ENCODE data around the gene CSPG4.
"Not testable (repeated sequence)": the region's sequence is repeated elsewhere in the genome, so short reads cannot be mapped to it uniquely, and the experiment has no call there.

The CSPG4 gene

GRCh38 chr15:75682181-75683135 is 30.2 kb downstream of the CSPG4 start:
- no peak for DNase-seq
- TF ChIP-seq GATA1 (IDR thresholded peaks at IDR 0.05; ENCODE audit: low read depth, low read length) (no peak), POLR2A (IDR thresholded peaks at IDR 0.05; ENCODE audit: low read length) (no peak)

- no peak for TF ChIP-seq GATA1 (IDR thresholded peaks at IDR 0.05; ENCODE audit: low read depth, low read length)
- no peak for TF ChIP-seq POLR2A (IDR thresholded peaks at IDR 0.05; ENCODE audit: low read length)
- no peak for DNase-seq
Measured at GRCh38 chr15:75680007-75680789, 32.5 kb downstream of the CSPG4 start.

GRCh38 chr15:75678324-75678690 is 34.3 kb downstream of the CSPG4 start:
- not testable (repeated sequence) for DNase-seq

GRCh38 chr15:75677465-75678323 is 35.0 kb downstream of the CSPG4 start:
- no peak for TF ChIP-seq GATA1 (IDR thresholded peaks at IDR 0.05; ENCODE audit: low read depth, low read length)
- TF ChIP-seq POLR2A (IDR thresholded peaks at IDR 0.05; ENCODE audit: low read length), result no peak
- no peak for DNase-seq

GRCh38 chr15:75676688-75677464 is 35.8 kb downstream of the CSPG4 start:
- no peak for DNase-seq
- TF ChIP-seq GATA1 (IDR thresholded peaks at IDR 0.05; ENCODE audit: low read depth, low read length) (no peak), POLR2A (IDR thresholded peaks at IDR 0.05; ENCODE audit: low read length) (no peak)

GRCh38 chr15:75675579-75676404 is 36.9 kb downstream of the CSPG4 start:
- no peak for DNase-seq
- TF ChIP-seq GATA1 (IDR thresholded peaks at IDR 0.05; ENCODE audit: low read depth, low read length) (no peak), POLR2A (IDR thresholded peaks at IDR 0.05; ENCODE audit: low read length) (no peak)

GRCh38 chr15:75674366-75674765 is 38.3 kb downstream of the CSPG4 start:
- no peak for DNase-seq
- TF ChIP-seq GATA1 (IDR thresholded peaks at IDR 0.05; ENCODE audit: low read depth, low read length) (no peak), POLR2A (IDR thresholded peaks at IDR 0.05; ENCODE audit: low read length) (no peak)

- DNase-seq, result no peak
- TF ChIP-seq POLR2A (IDR thresholded peaks at IDR 0.05; ENCODE audit: low read length) (no peak), GATA1 (IDR thresholded peaks at IDR 0.05; ENCODE audit: low read depth, low read length) (no peak)
Measured at GRCh38 chr15:75673426-75674235, 39.0 kb downstream of the CSPG4 start.

GRCh38 chr15:75672646-75673425 is 39.8 kb downstream of the CSPG4 start:
- no peak for TF ChIP-seq POLR2A (IDR thresholded peaks at IDR 0.05; ENCODE audit: low read length)
- no peak for TF ChIP-seq GATA1 (IDR thresholded peaks at IDR 0.05; ENCODE audit: low read depth, low read length)
- no peak for DNase-seq

GRCh38 chr15:75671730-75672602 is 40.7 kb downstream of the CSPG4 start:
- no peak for DNase-seq
- TF ChIP-seq GATA1 (IDR thresholded peaks at IDR 0.05; ENCODE audit: low read depth, low read length), result no peak
- TF ChIP-seq POLR2A (IDR thresholded peaks at IDR 0.05; ENCODE audit: low read length), result no peak

All from erythroblast (primary cell).